SK-N-SH (cell line): ENCODE measurements around the gene CTNNB1. TPM values are rescaled to one million over a fixed set of nuclear protein-coding genes. Genes with fewer than 3 reads are reported as not detected.

ENCODE experiments used
- CTCF ChIA-PET: fragments of 300-600, 350-600 bp; formaldehyde crosslinking; extraction: SDS; loops from one replicate; lab custom pipeline; 2021; lab: Yijun Ruan, JAX
- POLR2A ChIA-PET: fragments of 350-600 bp; sonication (Branson Sonifier 250); formaldehyde crosslinking; extraction: SDS; loops from one replicate; lab custom pipeline; 2020; ENCODE audit warnings: antibody characterized with exemption, inconsistent platforms; lab: Yijun Ruan, JAX
- DNase-seq: peaks from one replicate; pipeline ENCODE4 v3.0.0; 2012
- H2AFZ ChIP-seq: fragments of 200-600 bp; sonication (generic); 2 replicates; pipeline ENCODE4 v1.8.1; 2016; ENCODE audit warnings: antibody characterized with exemption, mild to moderate bottlenecking, low read depth
- H3F3A ChIP-seq: fragments of 200-600 bp; sonication (generic); replicated peaks from 2 replicates; pipeline ENCODE3; 2016; ENCODE audit warnings: antibody characterized with exemption, mild to moderate bottlenecking; ENCODE audit not compliant: insufficient read depth
- H3K27ac ChIP-seq, 2 experiments: fragments of 200-500 bp in 1 of 2; fragments of 200-600 bp in 1 of 2; sonication (Bioruptor generic) in 1 of 2; sonication (generic), shearing (Covaris generic) in 1 of 2; 2 replicates each; pipeline versions ENCODE4 v1.5.1 to v1.6.1; 2014 to 2016; ENCODE audit warnings: low read depth in 2 of 2, inconsistent platforms in 1 of 2, low read length in 1 of 2, mild to moderate bottlenecking in 1 of 2, mixed read lengths in 1 of 2
- H3K27me3 ChIP-seq: fragments of 200-600 bp; sonication (generic), shearing (Covaris generic); 2 replicates; pipeline ENCODE4 v1.6.1; 2016; ENCODE audit warnings: mixed run types; ENCODE audit not compliant: insufficient read depth
- H3K36me3 ChIP-seq, 2 experiments: fragments of 200-500 bp in 1 of 2; fragments of 200-600 bp in 1 of 2; sonication (Bioruptor generic) in 1 of 2; sonication (generic) in 1 of 2; replicated peaks in 1 of 2; 2 replicates each; pipeline versions ENCODE3 to v1.5.1; 2014 to 2016; ENCODE audit warnings: low read length in 1 of 2, mild to moderate bottlenecking in 1 of 2; ENCODE audit not compliant: insufficient read depth in 2 of 2, control insufficient read depth in 1 of 2
- H3K4me1 ChIP-seq, 2 experiments: fragments of 200-500 bp in 1 of 2; fragments of 200-600 bp in 1 of 2; sonication (Bioruptor generic) in 1 of 2; sonication (generic), shearing (Covaris generic) in 1 of 2; 2 replicates each; pipeline versions ENCODE4 v1.5.1 to v1.6.1; 2014 to 2016; ENCODE audit warnings: low read depth in 1 of 2, low read length in 1 of 2, mixed run types in 1 of 2; ENCODE audit not compliant: insufficient read depth in 2 of 2, control insufficient read depth in 1 of 2
- H3K4me2 ChIP-seq: fragments of 200-600 bp; sonication (generic), shearing (Covaris generic); 2 replicates; pipeline ENCODE4 v1.6.1; 2017; ENCODE audit warnings: mixed run types
- H3K4me3 ChIP-seq, 2 experiments: fragments of 200-500 bp in 1 of 2; fragments of 200-600 bp in 1 of 2; sonication (Bioruptor generic) in 1 of 2; sonication (generic), shearing (Covaris generic) in 1 of 2; 2 replicates each; pipeline versions ENCODE4 v1.5.1 to v1.8.1; 2014 to 2016; ENCODE audit warnings: low read depth in 2 of 2, inconsistent platforms in 1 of 2, low read length in 1 of 2, mild to moderate bottlenecking in 1 of 2, mixed read lengths in 1 of 2, moderate library complexity in 1 of 2
- H3K79me2 ChIP-seq: fragments of 200-600 bp; sonication (generic); 2 replicates; pipeline ENCODE4 v1.8.1; 2017; ENCODE audit warnings: mild to moderate bottlenecking; ENCODE audit not compliant: insufficient read depth
- H3K9ac ChIP-seq: fragments of 200-600 bp; sonication (generic); 2 replicates; pipeline ENCODE4 v1.6.1; 2017; ENCODE audit warnings: mixed run types
- H3K9me2 ChIP-seq: fragments of 200-600 bp; sonication (generic); 2 replicates; pipeline ENCODE4 v1.6.1; 2017; ENCODE audit warnings: mixed run types
- H3K9me3 ChIP-seq: fragments of 200-600 bp; sonication (generic); 2 replicates; pipeline ENCODE4 v1.6.1; 2017; ENCODE audit warnings: mixed run types, mild to moderate bottlenecking, moderate library complexity
- H4K20me1 ChIP-seq: fragments of 200-600 bp; sonication (generic); 2 replicates; pipeline ENCODE4 v1.6.1; 2017; ENCODE audit warnings: mild to moderate bottlenecking, mixed run types; ENCODE audit not compliant: insufficient read depth
- CHD2 ChIP-seq: fragments of 150-350 bp; IDR thresholded peaks from 2 replicates; pipeline ENCODE4 v1.6.1; 2018; ENCODE audit warnings: low read length; ENCODE audit not compliant: partially characterized antibody
- ELF1 ChIP-seq: IDR thresholded peaks from 2 replicates; pipeline ENCODE4 v1.4.0; 2012
- FOSL2 ChIP-seq: IDR thresholded peaks from 2 replicates; pipeline ENCODE4 v1.4.0; 2012; ENCODE audit warnings: low read depth, mild to moderate bottlenecking, moderate library complexity, borderline replicate concordance
- FOXJ3 ChIP-seq: sonication (generic); formaldehyde crosslinking; IDR thresholded peaks from 2 replicates; pipeline ENCODE4 v1.5.1; 2020; ENCODE audit warnings: mild to moderate bottlenecking, missing genetic modification reagents
- FOXM1 ChIP-seq: IDR thresholded peaks from 2 replicates; pipeline ENCODE4 v1.4.0; 2012; ENCODE audit warnings: low read depth, mild to moderate bottlenecking
- GABPA ChIP-seq: IDR thresholded peaks from 2 replicates; pipeline ENCODE4 v1.4.0; 2012; ENCODE audit warnings: low read depth, mild to moderate bottlenecking
- GATA2 ChIP-seq: sonication (generic); formaldehyde crosslinking; IDR thresholded peaks from 2 replicates; pipeline ENCODE4 v1.5.0; 2020; ENCODE audit warnings: mild to moderate bottlenecking, missing genetic modification reagents
- IRF3 ChIP-seq: fragments of 150-350 bp; IDR thresholded peaks from 2 replicates; pipeline ENCODE4 v1.6.1; 2016; ENCODE audit warnings: mild to moderate bottlenecking, low read depth, low read length
- JUND ChIP-seq: IDR thresholded peaks from 2 replicates; pipeline ENCODE4 v1.4.0; 2012
- MEF2A ChIP-seq: IDR thresholded peaks from 2 replicates; pipeline ENCODE4 v1.4.0; 2012; ENCODE audit warnings: low read depth, borderline replicate concordance
- MXI1 ChIP-seq: IDR thresholded peaks from 2 replicates; pipeline ENCODE4 v1.6.1; 2012; ENCODE audit warnings: mild to moderate bottlenecking, low read depth, low read length, improper control_type of control experiment
- NRF1 ChIP-seq: IDR thresholded peaks from 2 replicates; pipeline ENCODE4 v1.6.1; 2012; ENCODE audit warnings: low read depth, mild to moderate bottlenecking, low read length
- RAD21 ChIP-seq: IDR thresholded peaks from 2 replicates; pipeline ENCODE4 v1.6.1; 2012; ENCODE audit warnings: mild to moderate bottlenecking, low read length
- TCF12 ChIP-seq: IDR thresholded peaks from 2 replicates; pipeline ENCODE4 v1.4.0; 2012
- TEAD4 ChIP-seq: IDR thresholded peaks from 2 replicates; pipeline ENCODE4 v1.4.0; 2012; ENCODE audit warnings: mild to moderate bottlenecking, borderline replicate concordance; ENCODE audit not compliant: insufficient read depth
- WGBS: methylation state at CpG from one replicate; pipeline ENCODE4 v1.1.6; 2017; ENCODE audit warnings: low lambda C conversion rate; 5-methylcytosine and 5-hydroxymethylcytosine counted together
- polyA plus RNA-seq, 3 experiments: library from polyadenylated mRNA; depleted of rRNA; stranded (reverse); fragments of >200 nt; gene quantifications; 2 replicates each; pipeline ENCODE4 v1.2.3, GENCODE V29; 2012
- TF ChIP-seq, protein P1 (sequence below): IDR thresholded peaks from 2 replicates; pipeline ENCODE4 v1.4.0; 2012; ENCODE audit warnings: low read depth, borderline replicate concordance
- TF ChIP-seq, protein P2 (sequence below): IDR thresholded peaks from 2 replicates; pipeline ENCODE4; 2012
- TF ChIP-seq, protein P3 (sequence below): IDR thresholded peaks from 2 replicates; pipeline ENCODE4 v1.4.0; 2012; ENCODE audit warnings: low read depth
- TF ChIP-seq, protein P4 (sequence below): fragments of 150-350 bp; IDR thresholded peaks from 2 replicates; pipeline ENCODE4 v1.6.1; 2017; ENCODE audit warnings: antibody characterized with exemption, low read length, low read depth, borderline replicate concordance

Gene CTNNB1
- polyA plus RNA-seq, 1 of the 3 experiments (the other 2 are of a cell fraction): 178 TPM

- TF ChIP-seq ELF1: no peak
- TF ChIP-seq RAD21: no peak
- TF ChIP-seq JUND: no peak
- TF ChIP-seq TEAD4: no peak
- TF ChIP-seq IRF3: no peak
- TF ChIP-seq MEF2A: no peak
- TF ChIP-seq CHD2: no peak
- TF ChIP-seq, protein P1, sequence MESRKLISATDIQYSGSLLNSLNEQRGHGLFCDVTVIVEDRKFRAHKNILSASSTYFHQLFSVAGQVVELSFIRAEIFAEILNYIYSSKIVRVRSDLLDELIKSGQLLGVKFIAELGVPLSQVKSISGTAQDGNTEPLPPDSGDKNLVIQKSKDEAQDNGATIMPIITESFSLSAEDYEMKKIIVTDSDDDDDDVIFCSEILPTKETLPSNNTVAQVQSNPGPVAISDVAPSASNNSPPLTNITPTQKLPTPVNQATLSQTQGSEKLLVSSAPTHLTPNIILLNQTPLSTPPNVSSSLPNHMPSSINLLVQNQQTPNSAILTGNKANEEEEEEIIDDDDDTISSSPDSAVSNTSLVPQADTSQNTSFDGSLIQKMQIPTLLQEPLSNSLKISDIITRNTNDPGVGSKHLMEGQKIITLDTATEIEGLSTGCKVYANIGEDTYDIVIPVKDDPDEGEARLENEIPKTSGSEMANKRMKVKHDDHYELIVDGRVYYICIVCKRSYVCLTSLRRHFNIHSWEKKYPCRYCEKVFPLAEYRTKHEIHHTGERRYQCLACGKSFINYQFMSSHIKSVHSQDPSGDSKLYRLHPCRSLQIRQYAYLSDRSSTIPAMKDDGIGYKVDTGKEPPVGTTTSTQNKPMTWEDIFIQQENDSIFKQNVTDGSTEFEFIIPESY: no peak
- TF ChIP-seq, protein P2, sequence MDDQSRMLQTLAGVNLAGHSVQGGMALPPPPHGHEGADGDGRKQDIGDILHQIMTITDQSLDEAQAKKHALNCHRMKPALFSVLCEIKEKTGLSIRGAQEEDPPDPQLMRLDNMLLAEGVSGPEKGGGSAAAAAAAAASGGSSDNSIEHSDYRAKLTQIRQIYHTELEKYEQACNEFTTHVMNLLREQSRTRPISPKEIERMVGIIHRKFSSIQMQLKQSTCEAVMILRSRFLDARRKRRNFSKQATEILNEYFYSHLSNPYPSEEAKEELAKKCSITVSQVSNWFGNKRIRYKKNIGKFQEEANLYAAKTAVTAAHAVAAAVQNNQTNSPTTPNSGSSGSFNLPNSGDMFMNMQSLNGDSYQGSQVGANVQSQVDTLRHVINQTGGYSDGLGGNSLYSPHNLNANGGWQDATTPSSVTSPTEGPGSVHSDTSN: no peak
Measured at GRCh38 chr3:41175365-41175764, 23.9 kb upstream of the CTNNB1 start (continued).

DNA sequence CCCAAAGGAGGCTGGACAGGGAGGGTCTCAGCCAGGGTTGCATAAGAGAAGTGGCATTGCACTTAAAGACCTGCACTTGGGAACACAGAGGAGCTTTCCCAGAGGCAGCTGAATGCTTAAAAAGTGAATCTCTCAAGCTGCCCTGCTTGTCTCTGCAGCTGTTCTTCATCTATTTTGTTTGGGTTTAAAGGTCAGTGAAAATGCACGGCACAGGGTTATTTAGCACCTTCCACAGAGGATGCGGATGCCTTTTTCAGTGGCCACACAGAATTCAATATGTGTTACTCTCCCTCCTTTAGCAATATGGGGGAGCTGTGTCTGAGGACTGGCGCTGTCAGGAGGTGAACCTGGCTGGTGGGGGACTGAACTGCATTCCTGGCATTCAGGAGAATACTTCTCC lies 22.7 kb upstream of the CTNNB1 start:
- WGBS: 45% methylated on average over 3 of the region's 3 CpGs
- no peaks in the 10 kb centered on the region for H3K79me2 ChIP-seq
- POLR2A ChIA-PET: no interaction called here

More for the DNA sequence above, 22.7 kb upstream of the CTNNB1 start:
- Histone ChIP-seq H3K9ac (no peak overlapping the region), H3K9me2 (no peaks in the 10 kb centered on the region), H4K20me1 (no peaks in the 10 kb centered on the region), H3K4me3 (no peak overlapping the region), H2AFZ (no peak overlapping the region), H3F3A (no peaks in the 10 kb centered on the region), H3K4me2 (no peak overlapping the region), H3K36me3 (no peaks in the 10 kb centered on the region), H3K9me3 (no peaks in the 10 kb centered on the region), H3K27ac (no peak overlapping the region), H3K4me1 (no peaks in the 10 kb centered on the region), H3K27me3 (no peaks in the 10 kb centered on the region; the same call in 1 of the 2 replicates)
- no peak for TF ChIP-seq GATA2 (CRISPR knock-in tag)
- TF ChIP-seq, protein P2: no peak
- TF ChIP-seq MEF2A: no peak
- no peak for TF ChIP-seq FOXM1
- TF ChIP-seq FOXJ3: no peak
- TF ChIP-seq FOSL2: no peak
- TF ChIP-seq, protein P3, sequence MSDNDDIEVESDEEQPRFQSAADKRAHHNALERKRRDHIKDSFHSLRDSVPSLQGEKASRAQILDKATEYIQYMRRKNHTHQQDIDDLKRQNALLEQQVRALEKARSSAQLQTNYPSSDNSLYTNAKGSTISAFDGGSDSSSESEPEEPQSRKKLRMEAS: no peak
- no peak for TF ChIP-seq JUND
- TF ChIP-seq MXI1: no peak
- TF ChIP-seq, protein P4, sequence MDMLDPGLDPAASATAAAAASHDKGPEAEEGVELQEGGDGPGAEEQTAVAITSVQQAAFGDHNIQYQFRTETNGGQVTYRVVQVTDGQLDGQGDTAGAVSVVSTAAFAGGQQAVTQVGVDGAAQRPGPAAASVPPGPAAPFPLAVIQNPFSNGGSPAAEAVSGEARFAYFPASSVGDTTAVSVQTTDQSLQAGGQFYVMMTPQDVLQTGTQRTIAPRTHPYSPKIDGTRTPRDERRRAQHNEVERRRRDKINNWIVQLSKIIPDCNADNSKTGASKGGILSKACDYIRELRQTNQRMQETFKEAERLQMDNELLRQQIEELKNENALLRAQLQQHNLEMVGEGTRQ: no peak
- TF ChIP-seq NRF1: no peak
- no peak for TF ChIP-seq TCF12
- no peak for TF ChIP-seq GABPA
- CTCF ChIA-PET: no interaction called here
- DNase-seq: no peak
